ENCODE data around the gene NOP14. TPM values are rescaled to one million over a fixed set of nuclear protein-coding genes. Genes with fewer than 3 reads are reported as not detected.

NOP14 gene
- total RNA-seq, 1 donor from 2014 or later, result 35.3 TPM

DNA sequence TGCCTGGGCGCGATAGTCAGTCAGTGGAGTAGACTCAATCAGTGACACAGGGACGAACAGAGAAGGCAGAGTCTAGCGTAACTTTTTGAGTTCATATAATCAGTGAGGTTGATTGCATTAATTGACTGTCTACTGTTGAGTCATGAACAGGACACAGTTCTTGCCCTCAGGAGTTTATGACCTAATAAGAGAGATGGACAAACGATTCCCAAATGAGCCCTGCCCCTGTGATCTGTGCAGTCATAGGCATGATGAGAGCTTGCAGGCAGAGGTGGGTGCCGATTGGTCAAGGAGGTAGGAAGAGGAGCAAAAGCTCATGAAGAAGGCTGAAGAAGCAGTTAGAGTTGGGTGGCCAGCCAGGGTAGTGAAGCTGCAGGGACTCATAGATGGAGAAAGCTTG, 62.5 kb downstream of the NOP14 start:
- Histone ChIP-seq H3K4me1 (ENCODE audit: insufficient read depth, low read length) (peaks cover 7% of the 10 kb centered on the region), H3K4me2 (ENCODE audit: low read length) (no peak overlapping the region), H3K9me3 (ENCODE audit: insufficient read depth, low read depth, low read length) (no peaks in the 10 kb centered on the region), H4K20me1 (ENCODE audit: insufficient read depth, low read length) (peaks cover 52% of the 10 kb centered on the region), H3K9ac (ENCODE audit: low read length) (no peak overlapping the region), H3K79me2 (ENCODE audit: insufficient read depth, low read length) (peaks cover 9% of the 10 kb centered on the region), H3K4me3 (ENCODE audit: insufficient read depth, low read depth, low read length) (no peak overlapping the region), H3K27me3 (ENCODE audit: insufficient read depth, low read length) (no peaks in the 10 kb centered on the region), H3K36me3 (ENCODE audit: insufficient read depth, low read length) (peaks cover 59% of the 10 kb centered on the region), H3K27ac (ENCODE audit: low read depth, low read length) (no peak overlapping the region), H2AFZ (ENCODE audit: low read depth, low read length) (no peak overlapping the region)
- Mint-ChIP-seq H3K9me3 (ENCODE audit: unreplicated experiment) (no peaks in the 10 kb centered on the region), H3K4me3 (ENCODE audit: unreplicated experiment) (no peak overlapping the region), H3K27me3 (ENCODE audit: low read depth, unreplicated experiment) (no peaks in the 10 kb centered on the region), H3K27ac (ENCODE audit: unreplicated experiment) (peak overlapping the region; percentile 30), H3K36me3 (ENCODE audit: low read depth, unreplicated experiment) (peaks cover 27% of the 10 kb centered on the region), H3K4me1 (ENCODE audit: low read depth, unreplicated experiment) (peaks cover 4% of the 10 kb centered on the region)
- FAIRE-seq (no peak), DNase-seq (ENCODE audit: low read depth) (no peak)
- TF ChIP-seq, protein P1, sequence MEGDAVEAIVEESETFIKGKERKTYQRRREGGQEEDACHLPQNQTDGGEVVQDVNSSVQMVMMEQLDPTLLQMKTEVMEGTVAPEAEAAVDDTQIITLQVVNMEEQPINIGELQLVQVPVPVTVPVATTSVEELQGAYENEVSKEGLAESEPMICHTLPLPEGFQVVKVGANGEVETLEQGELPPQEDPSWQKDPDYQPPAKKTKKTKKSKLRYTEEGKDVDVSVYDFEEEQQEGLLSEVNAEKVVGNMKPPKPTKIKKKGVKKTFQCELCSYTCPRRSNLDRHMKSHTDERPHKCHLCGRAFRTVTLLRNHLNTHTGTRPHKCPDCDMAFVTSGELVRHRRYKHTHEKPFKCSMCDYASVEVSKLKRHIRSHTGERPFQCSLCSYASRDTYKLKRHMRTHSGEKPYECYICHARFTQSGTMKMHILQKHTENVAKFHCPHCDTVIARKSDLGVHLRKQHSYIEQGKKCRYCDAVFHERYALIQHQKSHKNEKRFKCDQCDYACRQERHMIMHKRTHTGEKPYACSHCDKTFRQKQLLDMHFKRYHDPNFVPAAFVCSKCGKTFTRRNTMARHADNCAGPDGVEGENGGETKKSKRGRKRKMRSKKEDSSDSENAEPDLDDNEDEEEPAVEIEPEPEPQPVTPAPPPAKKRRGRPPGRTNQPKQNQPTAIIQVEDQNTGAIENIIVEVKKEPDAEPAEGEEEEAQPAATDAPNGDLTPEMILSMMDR (IDR thresholded peaks at IDR 0.05; ENCODE audit: insufficient read depth, low read depth, low read length), result no peak
- no peak for TF ChIP-seq EZH2 (IDR thresholded peaks at IDR 0.05; ENCODE audit: insufficient read depth, low read length)

GRCh38 chr4:2898001-2898400, 65.2 kb downstream of the NOP14 start:
- Histone ChIP-seq H3K36me3 (ENCODE audit: insufficient read depth, low read length) (peaks cover 56% of the 10 kb centered on the region), H3K4me2 (ENCODE audit: low read length) (no peak overlapping the region), H2AFZ (ENCODE audit: low read depth, low read length) (no peak overlapping the region), H3K9me3 (ENCODE audit: insufficient read depth, low read depth, low read length) (no peaks in the 10 kb centered on the region), H4K20me1 (ENCODE audit: insufficient read depth, low read length) (peaks cover 49% of the 10 kb centered on the region), H3K27ac (ENCODE audit: low read depth, low read length) (no peak overlapping the region), H3K79me2 (ENCODE audit: insufficient read depth, low read length) (peaks cover 16% of the 10 kb centered on the region), H3K27me3 (ENCODE audit: insufficient read depth, low read length) (no peaks in the 10 kb centered on the region), H3K9ac (ENCODE audit: low read length) (no peak overlapping the region), H3K4me3 (ENCODE audit: insufficient read depth, low read depth, low read length) (no peak overlapping the region), H3K4me1 (ENCODE audit: insufficient read depth, low read length) (peaks cover 7% of the 10 kb centered on the region)
- TF ChIP-seq, protein P1 (IDR thresholded peaks at IDR 0.05; ENCODE audit: insufficient read depth, low read depth, low read length), result no peak
- no peak for TF ChIP-seq EZH2 (IDR thresholded peaks at IDR 0.05; ENCODE audit: insufficient read depth, low read length)
- no peak for FAIRE-seq
- no peaks in the 10 kb centered on the region for H3K27me3 Mint-ChIP-seq (ENCODE audit: low read depth, unreplicated experiment)
- no peak overlapping the region for H3K4me3 Mint-ChIP-seq (ENCODE audit: unreplicated experiment)
- H3K4me1 Mint-ChIP-seq (ENCODE audit: low read depth, unreplicated experiment), result peaks cover 1% of the 10 kb centered on the region
- H3K27ac Mint-ChIP-seq (ENCODE audit: unreplicated experiment), result no peak overlapping the region
- no peak for DNase-seq (ENCODE audit: low read depth)
- H3K9me3 Mint-ChIP-seq (ENCODE audit: unreplicated experiment), result no peaks in the 10 kb centered on the region
- H3K36me3 Mint-ChIP-seq (ENCODE audit: low read depth, unreplicated experiment), result peaks cover 21% of the 10 kb centered on the region

- H3K27ac ChIP-seq (ENCODE audit: low read depth, low read length), result no peak overlapping the region
- H3K4me2 ChIP-seq (ENCODE audit: low read length), result no peak overlapping the region
- Mint-ChIP-seq H3K9me3 (ENCODE audit: unreplicated experiment) (no peaks in the 10 kb centered on the region), H3K4me1 (ENCODE audit: low read depth, unreplicated experiment) (peaks cover 5% of the 10 kb centered on the region), H3K27me3 (ENCODE audit: low read depth, unreplicated experiment) (no peaks in the 10 kb centered on the region), H3K27ac (ENCODE audit: unreplicated experiment) (no peak overlapping the region), H3K36me3 (ENCODE audit: low read depth, unreplicated experiment) (peaks cover 15% of the 10 kb centered on the region), H3K4me3 (ENCODE audit: unreplicated experiment) (no peak overlapping the region)
- H3K79me2 ChIP-seq (ENCODE audit: insufficient read depth, low read length), result peaks cover 31% of the 10 kb centered on the region
- H4K20me1 ChIP-seq (ENCODE audit: insufficient read depth, low read length), result peaks cover 53% of the 10 kb centered on the region
- DNase-seq (ENCODE audit: low read depth) (peak; percentile 20), FAIRE-seq (no peak)
- H3K9ac ChIP-seq (ENCODE audit: low read length), result no peak overlapping the region
- H3K36me3 ChIP-seq (ENCODE audit: insufficient read depth, low read length), result peaks cover 38% of the 10 kb centered on the region
- H2AFZ ChIP-seq (ENCODE audit: low read depth, low read length), result no peak overlapping the region
- no peaks in the 10 kb centered on the region for H3K27me3 ChIP-seq (ENCODE audit: insufficient read depth, low read length)
- no peak for TF ChIP-seq EZH2 (IDR thresholded peaks at IDR 0.05; ENCODE audit: insufficient read depth, low read length)
- TF ChIP-seq, protein P1 (IDR thresholded peaks at IDR 0.05; ENCODE audit: insufficient read depth, low read depth, low read length), result no peak
- H3K9me3 ChIP-seq (ENCODE audit: insufficient read depth, low read depth, low read length), result no peaks in the 10 kb centered on the region
- H3K4me1 ChIP-seq (ENCODE audit: insufficient read depth, low read length), result peaks cover 7% of the 10 kb centered on the region
- H3K4me3 ChIP-seq (ENCODE audit: insufficient read depth, low read depth, low read length), result no peak overlapping the region
Measured at GRCh38 chr4:2893772-2894171, 69.4 kb downstream of the NOP14 start.
